Uterus (tissue), 4 donors: ENCODE data around the gene MUC20. TPM values are rescaled to one million over a fixed set of nuclear protein-coding genes. Genes with fewer than 3 reads are reported as not detected.
"Not testable (repeated sequence)": the region's sequence is repeated elsewhere in the genome, so short reads cannot be mapped to it uniquely, and the experiment has no call there.

Source experiments
- DNase-seq, 2 donors: peaks; one replicate each; pipeline ENCODE4 v3.0.0-alpha.2; 2019 to 2020
- H3K27ac ChIP-seq, 2 donors: fragments of 200-600 bp; sonication (generic); 1 replicate in 1 of 2; 2 replicates in 1 of 2; pipeline ENCODE4 v1.5.1; 2016 to 2018
- H3K27me3 ChIP-seq, 2 donors: fragments of 200-600 bp; sonication (generic); one replicate each; pipeline ENCODE4 v1.5.1; 2018 to 2019; ENCODE audit warnings: control low read depth in 1 of 2
- H3K36me3 ChIP-seq, 2 donors: fragments of 200-600 bp; sonication (generic); one replicate each; pipeline ENCODE4 v1.5.1; 2019; ENCODE audit warnings: control low read depth in 1 of 2
- H3K4me1 ChIP-seq, 2 donors: fragments of 200-600 bp; sonication (generic); one replicate each; pipeline ENCODE4 v1.5.1; 2018 to 2019; ENCODE audit warnings: control low read depth in 1 of 2
- H3K4me3 ChIP-seq, 2 donors: fragments of 200-600 bp; sonication (generic); 1 replicate in 1 of 2; 2 replicates in 1 of 2; pipeline ENCODE4 v1.5.1; 2018 to 2019; ENCODE audit warnings: mild to moderate bottlenecking in 1 of 2
- H3K9me3 ChIP-seq, 2 donors: fragments of 200-600 bp; sonication (generic); one replicate each; pipeline ENCODE4 v1.5.1; 2019; ENCODE audit warnings: control low read depth in 1 of 2
- POLR2A ChIP-seq, 2 donors: fragments of 450-650 bp; IDR thresholded peaks; one replicate each; pipeline ENCODE4 v1.6.1; 2016; ENCODE audit warnings: antibody characterized with exemption in 2 of 2, mild to moderate bottlenecking in 1 of 2, moderate library complexity in 1 of 2
- intact Hi-C: fragments of 100-400 bp; cut with DNase I; formaldehyde crosslinking; loops from one replicate; pipeline ENCODE4 v1.15.1; 2023; ENCODE audit warnings: low total_unique reads
- total RNA-seq, 4 donors: library from RNA; depleted of rRNA in 3 of 4; stranded (reverse); fragments of >200 nt in 3 of 4; gene quantifications; one replicate each; pipeline versions ENCODE4 v1.1.0 to v1.2.4, GENCODE V29; 2014 to 2023
- TF ChIP-seq, protein P1 (sequence below), 4 experiments: fragments of 200-600 bp in 2 of 4; fragments of 450-650 bp in 2 of 4; sonication (generic) in 2 of 4; IDR thresholded peaks; one replicate each; pipeline ENCODE4 v1.5.1; 2016 to 2019; ENCODE audit warnings: antibody characterized with exemption in 4 of 4, mild to moderate bottlenecking in 2 of 4, moderate library complexity in 1 of 4
- donor health status: DM: yes; HTN: yes; CAD: no.

Gene MUC20
- total RNA-seq, 4 donors from 2014 or later: 0.29 to 17.6 (median 4.4) TPM

DNA sequence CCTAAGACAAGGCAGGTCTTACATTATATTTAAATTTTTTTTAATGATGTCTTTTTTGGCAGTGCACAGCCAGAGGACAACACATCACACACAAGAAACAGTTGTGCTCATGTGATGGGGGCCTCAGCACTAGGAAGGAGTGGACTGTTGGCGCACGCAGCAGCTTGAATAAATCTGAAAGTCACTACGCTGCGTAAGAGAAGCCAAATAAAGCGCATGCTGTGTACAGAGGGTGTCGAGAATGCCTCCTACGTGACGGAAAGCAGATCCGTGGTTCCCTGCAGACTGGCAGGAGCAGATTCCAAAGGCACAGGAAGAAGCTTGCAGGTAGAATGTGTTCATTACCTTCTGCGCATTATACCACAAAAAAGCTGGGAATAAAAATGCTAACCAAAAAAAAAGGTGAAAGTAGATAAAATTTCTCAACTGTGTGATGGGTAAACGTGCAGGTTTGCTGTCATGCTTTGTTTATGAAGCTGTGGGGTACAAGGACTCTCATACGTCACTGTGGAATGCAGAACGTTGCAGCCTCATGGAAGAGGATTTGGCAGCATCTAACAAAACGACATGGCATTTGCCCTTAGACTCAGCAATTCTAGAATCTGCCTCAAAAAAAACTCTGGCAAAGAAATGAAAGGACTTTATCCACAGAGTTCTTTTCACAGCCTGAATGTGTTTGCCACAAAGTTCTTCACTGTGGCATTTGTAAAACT lies 32.2 kb upstream of the MUC20 start:
- not testable (repeated sequence) for DNase-seq, H3K36me3 ChIP-seq
- peak overlapping the region; percentile 27 to 30 for H3K27ac ChIP-seq

GRCh38 chr3:195689184-195690070 lies 31.4 kb upstream of the MUC20 start:
- H3K9me3 ChIP-seq, DNase-seq, H3K4me1 ChIP-seq, intact Hi-C loops, H3K27me3 ChIP-seq, H3K4me3 ChIP-seq, H3K36me3 ChIP-seq: not testable (repeated sequence)
- peak overlapping the region; percentile 27 to 30 for H3K27ac ChIP-seq

More for the DNA sequence above, 32.2 kb upstream of the MUC20 start:
- H3K4me3 ChIP-seq, H3K27me3 ChIP-seq, H3K9me3 ChIP-seq, intact Hi-C loops, H3K4me1 ChIP-seq: not testable (repeated sequence)

DNA sequence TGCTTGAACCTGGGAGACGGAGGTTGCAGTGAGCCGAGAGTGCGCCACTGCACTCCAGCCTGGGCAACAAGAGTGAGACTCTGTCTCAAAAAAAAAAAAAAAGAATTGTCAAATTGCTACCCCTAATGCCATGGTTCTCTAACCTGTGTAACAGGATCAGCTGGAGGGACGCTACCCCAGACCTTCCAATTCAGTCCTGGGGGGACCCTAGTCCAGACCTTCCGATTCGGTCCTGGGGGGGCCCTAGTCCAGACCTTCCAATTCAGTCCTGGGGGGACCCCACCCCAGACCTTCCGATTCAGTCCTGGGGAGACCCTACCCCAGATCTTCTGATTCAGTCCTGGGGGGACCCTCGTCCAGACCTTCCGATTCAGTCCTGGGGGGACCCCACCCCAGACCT lies 29.8 kb upstream of the MUC20 start:
- TF ChIP-seq POLR2A (IDR thresholded peaks at IDR 0.05): no peak
- TF ChIP-seq, protein P1, sequence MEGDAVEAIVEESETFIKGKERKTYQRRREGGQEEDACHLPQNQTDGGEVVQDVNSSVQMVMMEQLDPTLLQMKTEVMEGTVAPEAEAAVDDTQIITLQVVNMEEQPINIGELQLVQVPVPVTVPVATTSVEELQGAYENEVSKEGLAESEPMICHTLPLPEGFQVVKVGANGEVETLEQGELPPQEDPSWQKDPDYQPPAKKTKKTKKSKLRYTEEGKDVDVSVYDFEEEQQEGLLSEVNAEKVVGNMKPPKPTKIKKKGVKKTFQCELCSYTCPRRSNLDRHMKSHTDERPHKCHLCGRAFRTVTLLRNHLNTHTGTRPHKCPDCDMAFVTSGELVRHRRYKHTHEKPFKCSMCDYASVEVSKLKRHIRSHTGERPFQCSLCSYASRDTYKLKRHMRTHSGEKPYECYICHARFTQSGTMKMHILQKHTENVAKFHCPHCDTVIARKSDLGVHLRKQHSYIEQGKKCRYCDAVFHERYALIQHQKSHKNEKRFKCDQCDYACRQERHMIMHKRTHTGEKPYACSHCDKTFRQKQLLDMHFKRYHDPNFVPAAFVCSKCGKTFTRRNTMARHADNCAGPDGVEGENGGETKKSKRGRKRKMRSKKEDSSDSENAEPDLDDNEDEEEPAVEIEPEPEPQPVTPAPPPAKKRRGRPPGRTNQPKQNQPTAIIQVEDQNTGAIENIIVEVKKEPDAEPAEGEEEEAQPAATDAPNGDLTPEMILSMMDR (IDR thresholded peaks at IDR 0.05): no peak
- Histone ChIP-seq H3K27me3 (no peaks in the 10 kb centered on the region), H3K4me1 (no peaks in the 10 kb centered on the region), H3K36me3 (no peaks in the 10 kb centered on the region), H3K27ac (no peak overlapping the region), H3K4me3 (no peak overlapping the region), H3K9me3 (no peaks in the 10 kb centered on the region)
- intact Hi-C loops: no loop called here
- no peak for DNase-seq

DNA sequence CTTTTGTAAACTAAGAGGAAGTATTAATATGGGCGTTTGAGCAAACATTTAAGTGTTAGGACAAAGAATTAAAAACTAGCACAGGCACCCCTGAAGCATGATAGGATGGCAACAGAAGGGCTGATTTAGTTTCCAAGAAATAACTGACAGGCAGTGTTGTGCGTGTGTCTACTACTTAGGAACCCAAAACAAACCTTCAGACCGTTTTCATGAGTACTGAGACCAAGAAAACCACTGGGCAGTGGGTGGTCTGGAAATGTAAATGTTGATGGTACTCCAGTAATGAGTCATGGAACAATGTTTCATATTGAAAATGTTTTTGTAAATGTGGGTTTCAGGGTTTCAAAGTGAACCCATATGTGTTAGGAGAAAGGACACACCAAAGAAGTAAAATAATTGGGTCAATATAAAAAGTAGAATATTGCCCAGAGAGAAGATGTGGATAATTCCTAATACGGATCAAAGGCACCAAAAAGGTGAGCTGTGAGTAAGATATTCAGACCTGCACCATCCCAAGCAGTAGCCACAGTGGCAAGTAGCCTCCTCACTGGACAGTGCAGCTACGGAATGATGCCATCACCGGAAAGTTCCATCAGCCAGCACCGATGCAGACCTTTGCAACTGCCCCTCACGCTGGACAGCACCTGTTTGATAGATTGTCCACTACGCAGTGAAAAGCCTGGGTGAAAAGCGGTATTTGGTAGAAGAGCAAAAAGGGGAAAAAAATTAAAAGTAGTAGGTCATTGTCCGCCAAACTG lies 29.0 kb upstream of the MUC20 start:
- DNase-seq, H3K27me3 ChIP-seq, H3K9me3 ChIP-seq, H3K27ac ChIP-seq, intact Hi-C loops, H3K36me3 ChIP-seq, H3K4me3 ChIP-seq, H3K4me1 ChIP-seq: not testable (repeated sequence)

GRCh38 chr3:195692354-195692685 lies 28.5 kb upstream of the MUC20 start:
- Histone ChIP-seq H3K27me3 (no peaks in the 10 kb centered on the region), H3K4me3 (no peak overlapping the region), H3K9me3 (no peaks in the 10 kb centered on the region), H3K27ac (no peak overlapping the region), H3K36me3 (no peaks in the 10 kb centered on the region), H3K4me1 (no peaks in the 10 kb centered on the region)
- DNase-seq: no peak
- TF ChIP-seq, protein P1 (IDR thresholded peaks at IDR 0.05): no peak
- TF ChIP-seq POLR2A (IDR thresholded peaks at IDR 0.05): no peak
- intact Hi-C loops: no loop called here

GRCh38 chr3:195692781-195693427 lies 27.9 kb upstream of the MUC20 start:
- H3K27ac ChIP-seq: no peak overlapping the region
- no peak overlapping the region for H3K4me3 ChIP-seq
- intact Hi-C loops: no loop called here
- H3K9me3 ChIP-seq: no peaks in the 10 kb centered on the region
- TF ChIP-seq POLR2A (IDR thresholded peaks at IDR 0.05): no peak
- TF ChIP-seq, protein P1 (IDR thresholded peaks at IDR 0.05): no peak
- no peaks in the 10 kb centered on the region for H3K27me3 ChIP-seq
- DNase-seq: no peak
- no peaks in the 10 kb centered on the region for H3K36me3 ChIP-seq
- H3K4me1 ChIP-seq: peaks cover 0 to 3% of the 10 kb centered on the region in 2 donors
